ENCODE measurements around the gene CHAF1B. TPM values are rescaled to one million over a fixed set of nuclear protein-coding genes. Genes with fewer than 3 reads are reported as not detected.

CHAF1B gene
- total and polyA plus RNA-seq, 9 of the 15 experiments (the other 6 are each of a cell fraction or from before 2014, with no cell fraction given) = 7.5 to 36.8 (median 21.0) TPM

GRCh38 chr21:36385233-36386030, at the start of gene CHAF1B (continued):
- TF ChIP-seq, protein P1, sequence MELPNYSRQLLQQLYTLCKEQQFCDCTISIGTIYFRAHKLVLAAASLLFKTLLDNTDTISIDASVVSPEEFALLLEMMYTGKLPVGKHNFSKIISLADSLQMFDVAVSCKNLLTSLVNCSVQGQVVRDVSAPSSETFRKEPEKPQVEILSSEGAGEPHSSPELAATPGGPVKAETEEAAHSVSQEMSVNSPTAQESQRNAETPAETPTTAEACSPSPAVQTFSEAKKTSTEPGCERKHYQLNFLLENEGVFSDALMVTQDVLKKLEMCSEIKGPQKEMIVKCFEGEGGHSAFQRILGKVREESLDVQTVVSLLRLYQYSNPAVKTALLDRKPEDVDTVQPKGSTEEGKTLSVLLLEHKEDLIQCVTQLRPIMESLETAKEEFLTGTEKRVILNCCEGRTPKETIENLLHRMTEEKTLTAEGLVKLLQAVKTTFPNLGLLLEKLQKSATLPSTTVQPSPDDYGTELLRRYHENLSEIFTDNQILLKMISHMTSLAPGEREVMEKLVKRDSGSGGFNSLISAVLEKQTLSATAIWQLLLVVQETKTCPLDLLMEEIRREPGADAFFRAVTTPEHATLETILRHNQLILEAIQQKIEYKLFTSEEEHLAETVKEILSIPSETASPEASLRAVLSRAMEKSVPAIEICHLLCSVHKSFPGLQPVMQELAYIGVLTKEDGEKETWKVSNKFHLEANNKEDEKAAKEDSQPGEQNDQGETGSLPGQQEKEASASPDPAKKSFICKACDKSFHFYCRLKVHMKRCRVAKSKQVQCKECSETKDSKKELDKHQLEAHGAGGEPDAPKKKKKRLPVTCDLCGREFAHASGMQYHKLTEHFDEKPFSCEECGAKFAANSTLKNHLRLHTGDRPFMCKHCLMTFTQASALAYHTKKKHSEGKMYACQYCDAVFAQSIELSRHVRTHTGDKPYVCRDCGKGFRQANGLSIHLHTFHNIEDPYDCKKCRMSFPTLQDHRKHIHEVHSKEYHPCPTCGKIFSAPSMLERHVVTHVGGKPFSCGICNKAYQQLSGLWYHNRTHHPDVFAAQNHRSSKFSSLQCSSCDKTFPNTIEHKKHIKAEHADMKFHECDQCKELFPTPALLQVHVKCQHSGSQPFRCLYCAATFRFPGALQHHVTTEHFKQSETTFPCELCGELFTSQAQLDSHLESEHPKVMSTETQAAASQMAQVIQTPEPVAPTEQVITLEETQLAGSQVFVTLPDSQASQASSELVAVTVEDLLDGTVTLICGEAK (IDR thresholded peaks at IDR 0.05) = 0 out of 2 replicates have a peak, but pooled peaks have one; percentile 10
- TF ChIP-seq, protein P1 (CRISPR knock-in tag; IDR thresholded peaks at IDR 0.05) = no peak
- TF ChIP-seq ESRRB (CRISPR knock-in tag; IDR thresholded peaks at IDR 0.05; ENCODE audit: borderline replicate concordance) (no peak), MAFK (IDR thresholded peaks at IDR 0.05; ENCODE audit: low read length) (no peak), NCOA4 (IDR thresholded peaks at IDR 0.05; ENCODE audit: partially characterized antibody) (no peak), ILF3 (IDR thresholded peaks at IDR 0.05; ENCODE audit: borderline replicate concordance) (peak; percentile 70; the same call in 1 of the 2 replicates), NFATC3 (IDR thresholded peaks at IDR 0.05) (no peak), IFI16 (CRISPR knock-in tag; IDR thresholded peaks at IDR 0.05) (no peak), KAT7 (CRISPR knock-in tag; IDR thresholded peaks at IDR 0.05; ENCODE audit: borderline replicate concordance) (no peak), C11orf30 (IDR thresholded peaks at IDR 0.05; ENCODE audit: low read depth) (no peak)
- TF ChIP-seq, protein P2, sequence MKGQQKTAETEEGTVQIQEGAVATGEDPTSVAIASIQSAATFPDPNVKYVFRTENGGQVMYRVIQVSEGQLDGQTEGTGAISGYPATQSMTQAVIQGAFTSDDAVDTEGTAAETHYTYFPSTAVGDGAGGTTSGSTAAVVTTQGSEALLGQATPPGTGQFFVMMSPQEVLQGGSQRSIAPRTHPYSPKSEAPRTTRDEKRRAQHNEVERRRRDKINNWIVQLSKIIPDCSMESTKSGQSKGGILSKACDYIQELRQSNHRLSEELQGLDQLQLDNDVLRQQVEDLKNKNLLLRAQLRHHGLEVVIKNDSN (CRISPR knock-in tag; IDR thresholded peaks at IDR 0.05) = no peak
- TF ChIP-seq, protein P3, sequence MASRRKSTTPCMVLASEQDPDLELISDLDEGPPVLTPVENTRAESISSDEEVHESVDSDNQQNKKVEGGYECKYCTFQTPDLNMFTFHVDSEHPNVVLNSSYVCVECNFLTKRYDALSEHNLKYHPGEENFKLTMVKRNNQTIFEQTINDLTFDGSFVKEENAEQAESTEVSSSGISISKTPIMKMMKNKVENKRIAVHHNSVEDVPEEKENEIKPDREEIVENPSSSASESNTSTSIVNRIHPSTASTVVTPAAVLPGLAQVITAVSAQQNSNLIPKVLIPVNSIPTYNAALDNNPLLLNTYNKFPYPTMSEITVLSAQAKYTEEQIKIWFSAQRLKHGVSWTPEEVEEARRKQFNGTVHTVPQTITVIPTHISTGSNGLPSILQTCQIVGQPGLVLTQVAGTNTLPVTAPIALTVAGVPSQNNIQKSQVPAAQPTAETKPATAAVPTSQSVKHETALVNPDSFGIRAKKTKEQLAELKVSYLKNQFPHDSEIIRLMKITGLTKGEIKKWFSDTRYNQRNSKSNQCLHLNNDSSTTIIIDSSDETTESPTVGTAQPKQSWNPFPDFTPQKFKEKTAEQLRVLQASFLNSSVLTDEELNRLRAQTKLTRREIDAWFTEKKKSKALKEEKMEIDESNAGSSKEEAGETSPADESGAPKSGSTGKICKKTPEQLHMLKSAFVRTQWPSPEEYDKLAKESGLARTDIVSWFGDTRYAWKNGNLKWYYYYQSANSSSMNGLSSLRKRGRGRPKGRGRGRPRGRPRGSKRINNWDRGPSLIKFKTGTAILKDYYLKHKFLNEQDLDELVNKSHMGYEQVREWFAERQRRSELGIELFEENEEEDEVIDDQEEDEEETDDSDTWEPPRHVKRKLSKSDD (conservative IDR thresholded peaks at IDR 0.05; ENCODE audit: low read length) = no peak
- TF ChIP-seq, protein P4, sequence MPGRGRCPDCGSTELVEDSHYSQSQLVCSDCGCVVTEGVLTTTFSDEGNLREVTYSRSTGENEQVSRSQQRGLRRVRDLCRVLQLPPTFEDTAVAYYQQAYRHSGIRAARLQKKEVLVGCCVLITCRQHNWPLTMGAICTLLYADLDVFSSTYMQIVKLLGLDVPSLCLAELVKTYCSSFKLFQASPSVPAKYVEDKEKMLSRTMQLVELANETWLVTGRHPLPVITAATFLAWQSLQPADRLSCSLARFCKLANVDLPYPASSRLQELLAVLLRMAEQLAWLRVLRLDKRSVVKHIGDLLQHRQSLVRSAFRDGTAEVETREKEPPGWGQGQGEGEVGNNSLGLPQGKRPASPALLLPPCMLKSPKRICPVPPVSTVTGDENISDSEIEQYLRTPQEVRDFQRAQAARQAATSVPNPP (IDR thresholded peaks at IDR 0.05; ENCODE audit: borderline replicate concordance, insufficient read depth, insufficient read length) = no peak
